ENCODE data around the gene CEP104.

Gene CEP104

GRCh38 chr1:3775490-3776230 lies 81.4 kb downstream of the CEP104 start:
- peak; percentile 74 for DNase-seq

- no peak for DNase-seq
Measured at GRCh38 chr1:3774946-3775489, 82.0 kb downstream of the CEP104 start.

GRCh38 chr1:3774276-3774945 lies 82.6 kb downstream of the CEP104 start:
- DNase-seq, result no peak

GRCh38 chr1:3773572-3774275 lies 83.3 kb downstream of the CEP104 start:
- DNase-seq, result no peak

- DNase-seq, result peak; percentile 32
Measured at GRCh38 chr1:3772715-3773571, 84.1 kb downstream of the CEP104 start, which contains the start of gene SMIM1. TSS of gene SMIM1 (plus strand) at chr1:3772749. CDS start at chr1:3775374, 2,625 bp downstream.

GRCh38 chr1:3772027-3772714 lies 84.8 kb downstream of the CEP104 start:
- DNase-seq, result peak; percentile 96

- no peak for DNase-seq
Measured at GRCh38 chr1:3771108-3772026, 85.6 kb downstream of the CEP104 start.

GRCh38 chr1:3770047-3770765 lies 86.8 kb downstream of the CEP104 start:
- no peak for DNase-seq

- no peak for DNase-seq
Measured at GRCh38 chr1:3768811-3769390, 88.1 kb downstream of the CEP104 start.

- DNase-seq, result no peak
Measured at GRCh38 chr1:3767328-3767925, 89.6 kb downstream of the CEP104 start.

GRCh38 chr1:3763351-3764125 lies 93.5 kb downstream of the CEP104 start:
- DNase-seq, result no peak

- no peak for DNase-seq
Measured at GRCh38 chr1:3762873-3763228, 94.2 kb downstream of the CEP104 start.

GRCh38 chr1:3762151-3762872 lies 94.7 kb downstream of the CEP104 start:
- no peak for DNase-seq

All from NCI-H82 (cell line).